ENCODE measurements around the gene LAMA5. TPM values are rescaled to one million over a fixed set of nuclear protein-coding genes. Genes with fewer than 3 reads are reported as not detected.

LAMA5 gene
- total and polyA plus RNA-seq, 2 experiments from 2014 or later = 201 to 298 TPM

DNA sequence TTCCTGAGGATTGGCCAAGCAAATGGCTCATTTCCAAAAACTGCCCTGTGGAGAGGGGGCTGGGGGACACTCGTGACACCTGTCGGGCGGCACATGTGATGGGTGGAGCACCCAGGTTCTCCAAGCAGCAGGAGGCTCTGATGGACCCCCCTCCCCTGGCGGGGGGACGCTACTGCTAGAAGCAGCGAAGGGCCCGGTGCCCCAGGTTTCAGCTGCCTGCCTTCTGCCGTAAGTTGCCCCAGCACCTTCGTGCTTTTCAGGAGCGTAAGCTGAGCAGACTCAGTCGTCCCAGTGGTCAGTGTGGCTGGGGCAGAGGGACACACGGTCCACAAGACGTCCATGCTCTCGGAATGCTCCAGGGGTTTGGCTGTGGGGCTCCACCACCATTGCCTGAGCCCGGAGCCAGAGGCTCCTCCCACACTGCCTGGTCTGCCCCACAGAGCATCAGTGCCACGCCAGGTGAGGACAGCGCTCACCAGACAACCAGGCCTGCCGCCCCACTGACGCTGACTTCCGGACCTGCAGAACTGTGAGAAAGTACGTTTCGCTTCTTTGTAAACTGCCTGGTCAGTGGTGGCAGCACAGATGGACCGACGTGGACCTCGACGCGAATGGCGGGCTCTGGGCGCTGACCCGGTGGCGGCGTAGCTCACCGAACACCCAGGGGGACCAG lies 68.4 kb downstream of the LAMA5 start:
- H3K27ac ChIP-seq (ENCODE audit: low read depth) = no peak overlapping the region
- peaks cover 8% of the 10 kb centered on the region; the same call in 1 of the 3 replicates for H3K4me1 Mint-ChIP-seq
- H3K4me1 ChIP-seq (ENCODE audit: insufficient read depth) = 0 out of 2 replicates have a peak, but pooled peaks cover under 1% of the 10 kb centered on the region
- no peak overlapping the region for H2AFZ ChIP-seq
- DNase-seq (ENCODE audit: low spot score) (no peak), ATAC-seq (no peak)
- peaks cover 5% of the 10 kb centered on the region for H3K79me2 ChIP-seq (replicated peaks; ENCODE audit: insufficient read depth)
- no peaks in the 10 kb centered on the region; the same call in 2 of the 3 replicates for H3K9me3 Mint-ChIP-seq
- peaks cover 13% of the 10 kb centered on the region for H3K27me3 Mint-ChIP-seq (ENCODE audit: insufficient read depth, low read depth, poor library complexity)
- peaks cover 24% of the 10 kb centered on the region for H3K36me3 Mint-ChIP-seq (ENCODE audit: low read depth)
- peaks cover 8% of the 10 kb centered on the region for H3F3A ChIP-seq (replicated peaks; ENCODE audit: low read depth)
- no peak overlapping the region for H3K27ac Mint-ChIP-seq
- peaks cover 3% of the 10 kb centered on the region; the same call in 1 of the 2 replicates for H4K20me1 ChIP-seq (replicated peaks; ENCODE audit: insufficient read depth)
- H3K4me3 Mint-ChIP-seq = no peak overlapping the region; the same call in 2 of the 3 replicates
- no peaks in the 10 kb centered on the region for H3K27me3 ChIP-seq (ENCODE audit: insufficient read depth)
- H3K36me3 ChIP-seq (ENCODE audit: insufficient read depth) = no peaks in the 10 kb centered on the region
- no peak overlapping the region for H3K4me3 ChIP-seq
- no peaks in the 10 kb centered on the region for H3K9me2 ChIP-seq (ENCODE audit: insufficient read depth)
- TF ChIP-seq STAT1 (IDR thresholded peaks at IDR 0.05; ENCODE audit: unreplicated experiment) (no peak), CREB1 (CRISPR knock-in tag; IDR thresholded peaks at IDR 0.05; ENCODE audit: low read depth) (no peak), CTCF (conservative IDR thresholded peaks at IDR 0.05; ENCODE audit: low read depth in 2 of 2) (no peak), NANOG (IDR thresholded peaks at IDR 0.05; ENCODE audit: borderline replicate concordance) (no peak), ZNF114 (CRISPR knock-in tag; IDR thresholded peaks at IDR 0.05) (no peak), EZH2 (IDR thresholded peaks at IDR 0.05; ENCODE audit: low read depth, unreplicated experiment) (no peak), JUNB (IDR thresholded peaks at IDR 0.05; ENCODE audit: unreplicated experiment) (no peak), REST (IDR thresholded peaks at IDR 0.05; ENCODE audit: unreplicated experiment) (no peak), EZH2phosphoT487 (IDR thresholded peaks at IDR 0.05; ENCODE audit: unreplicated experiment) (no peak), POLR2AphosphoS5 (IDR thresholded peaks at IDR 0.05; ENCODE audit: low read depth) (no peak), ZNF331 (CRISPR knock-in tag; IDR thresholded peaks at IDR 0.05; ENCODE audit: low read depth) (no peak)
- TF ChIP-seq, protein P1, sequence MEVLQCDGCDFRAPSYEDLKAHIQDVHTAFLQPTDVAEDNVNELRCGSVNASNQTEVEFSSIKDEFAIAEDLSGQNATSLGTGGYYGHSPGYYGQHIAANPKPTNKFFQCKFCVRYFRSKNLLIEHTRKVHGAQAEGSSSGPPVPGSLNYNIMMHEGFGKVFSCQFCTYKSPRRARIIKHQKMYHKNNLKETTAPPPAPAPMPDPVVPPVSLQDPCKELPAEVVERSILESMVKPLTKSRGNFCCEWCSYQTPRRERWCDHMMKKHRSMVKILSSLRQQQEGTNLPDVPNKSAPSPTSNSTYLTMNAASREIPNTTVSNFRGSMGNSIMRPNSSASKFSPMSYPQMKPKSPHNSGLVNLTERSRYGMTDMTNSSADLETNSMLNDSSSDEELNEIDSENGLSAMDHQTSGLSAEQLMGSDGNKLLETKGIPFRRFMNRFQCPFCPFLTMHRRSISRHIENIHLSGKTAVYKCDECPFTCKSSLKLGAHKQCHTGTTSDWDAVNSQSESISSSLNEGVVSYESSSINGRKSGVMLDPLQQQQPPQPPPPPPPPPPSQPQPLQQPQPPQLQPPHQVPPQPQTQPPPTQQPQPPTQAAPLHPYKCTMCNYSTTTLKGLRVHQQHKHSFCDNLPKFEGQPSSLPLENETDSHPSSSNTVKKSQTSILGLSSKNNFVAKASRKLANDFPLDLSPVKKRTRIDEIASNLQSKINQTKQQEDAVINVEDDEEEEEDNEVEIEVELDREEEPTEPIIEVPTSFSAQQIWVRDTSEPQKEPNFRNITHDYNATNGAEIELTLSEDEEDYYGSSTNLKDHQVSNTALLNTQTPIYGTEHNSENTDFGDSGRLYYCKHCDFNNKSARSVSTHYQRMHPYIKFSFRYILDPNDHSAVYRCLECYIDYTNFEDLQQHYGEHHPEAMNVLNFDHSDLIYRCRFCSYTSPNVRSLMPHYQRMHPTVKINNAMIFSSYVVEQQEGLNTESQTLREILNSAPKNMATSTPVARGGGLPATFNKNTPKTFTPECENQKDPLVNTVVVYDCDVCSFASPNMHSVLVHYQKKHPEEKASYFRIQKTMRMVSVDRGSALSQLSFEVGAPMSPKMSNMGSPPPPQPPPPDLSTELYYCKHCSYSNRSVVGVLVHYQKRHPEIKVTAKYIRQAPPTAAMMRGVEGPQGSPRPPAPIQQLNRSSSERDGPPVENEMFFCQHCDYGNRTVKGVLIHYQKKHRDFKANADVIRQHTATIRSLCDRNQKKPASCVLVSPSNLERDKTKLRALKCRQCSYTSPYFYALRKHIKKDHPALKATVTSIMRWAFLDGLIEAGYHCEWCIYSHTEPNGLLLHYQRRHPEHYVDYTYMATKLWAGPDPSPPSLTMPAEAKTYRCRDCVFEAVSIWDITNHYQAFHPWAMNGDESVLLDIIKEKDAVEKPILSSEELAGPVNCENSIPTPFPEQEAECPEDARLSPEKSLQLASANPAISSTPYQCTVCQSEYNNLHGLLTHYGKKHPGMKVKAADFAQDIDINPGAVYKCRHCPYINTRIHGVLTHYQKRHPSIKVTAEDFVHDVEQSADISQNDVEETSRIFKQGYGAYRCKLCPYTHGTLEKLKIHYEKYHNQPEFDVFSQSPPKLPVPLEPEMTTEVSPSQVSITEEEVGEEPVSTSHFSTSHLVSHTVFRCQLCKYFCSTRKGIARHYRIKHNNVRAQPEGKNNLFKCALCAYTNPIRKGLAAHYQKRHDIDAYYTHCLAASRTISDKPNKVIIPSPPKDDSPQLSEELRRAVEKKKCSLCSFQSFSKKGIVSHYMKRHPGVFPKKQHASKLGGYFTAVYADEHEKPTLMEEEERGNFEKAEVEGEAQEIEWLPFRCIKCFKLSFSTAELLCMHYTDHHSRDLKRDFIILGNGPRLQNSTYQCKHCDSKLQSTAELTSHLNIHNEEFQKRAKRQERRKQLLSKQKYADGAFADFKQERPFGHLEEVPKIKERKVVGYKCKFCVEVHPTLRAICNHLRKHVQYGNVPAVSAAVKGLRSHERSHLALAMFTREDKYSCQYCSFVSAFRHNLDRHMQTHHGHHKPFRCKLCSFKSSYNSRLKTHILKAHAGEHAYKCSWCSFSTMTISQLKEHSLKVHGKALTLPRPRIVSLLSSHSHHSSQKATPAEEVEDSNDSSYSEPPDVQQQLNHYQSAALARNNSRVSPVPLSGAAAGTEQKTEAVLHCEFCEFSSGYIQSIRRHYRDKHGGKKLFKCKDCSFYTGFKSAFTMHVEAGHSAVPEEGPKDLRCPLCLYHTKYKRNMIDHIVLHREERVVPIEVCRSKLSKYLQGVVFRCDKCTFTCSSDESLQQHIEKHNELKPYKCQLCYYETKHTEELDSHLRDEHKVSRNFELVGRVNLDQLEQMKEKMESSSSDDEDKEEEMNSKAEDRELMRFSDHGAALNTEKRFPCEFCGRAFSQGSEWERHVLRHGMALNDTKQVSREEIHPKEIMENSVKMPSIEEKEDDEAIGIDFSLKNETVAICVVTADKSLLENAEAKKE (CRISPR knock-in tag; IDR thresholded peaks at IDR 0.05) = no peak
- TF ChIP-seq, protein P2, sequence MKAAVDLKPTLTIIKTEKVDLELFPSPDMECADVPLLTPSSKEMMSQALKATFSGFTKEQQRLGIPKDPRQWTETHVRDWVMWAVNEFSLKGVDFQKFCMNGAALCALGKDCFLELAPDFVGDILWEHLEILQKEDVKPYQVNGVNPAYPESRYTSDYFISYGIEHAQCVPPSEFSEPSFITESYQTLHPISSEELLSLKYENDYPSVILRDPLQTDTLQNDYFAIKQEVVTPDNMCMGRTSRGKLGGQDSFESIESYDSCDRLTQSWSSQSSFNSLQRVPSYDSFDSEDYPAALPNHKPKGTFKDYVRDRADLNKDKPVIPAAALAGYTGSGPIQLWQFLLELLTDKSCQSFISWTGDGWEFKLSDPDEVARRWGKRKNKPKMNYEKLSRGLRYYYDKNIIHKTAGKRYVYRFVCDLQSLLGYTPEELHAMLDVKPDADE (IDR thresholded peaks at IDR 0.05) = no peak
- no peak overlapping the region for H3K4me2 ChIP-seq

Measured in GM23338 (cell line).